WTC11 (cell line): ENCODE results near the gene DOK1. TPM values are rescaled to one million over a fixed set of nuclear protein-coding genes. Genes with fewer than 3 reads are reported as not detected.

Experiments used
- ATAC-seq: fragments of 200-7000 bp; cut with Tn5 transposase; 2 replicates; pipeline ENCODE4 v1.10.0; 2021; ENCODE audit warnings: mild to moderate bottlenecking, moderate library complexity
- CTCF ChIA-PET: fragments of 300-600 bp; sonication (Branson Sonifier 250); formaldehyde crosslinking; loops from one replicate; lab custom pipeline; 2021; ENCODE audit warnings: antibody characterized with exemption; lab: Charles Lee
- POLR2A ChIA-PET: fragments of 350-600 bp; sonication (Branson Sonifier 250); formaldehyde crosslinking; loops from one replicate; lab custom pipeline; 2021; ENCODE audit warnings: antibody characterized with exemption; lab: Charles Lee
- DNase-seq: peaks from one replicate; pipeline ENCODE4 v3.0.0; 2021; ENCODE audit warnings: low spot score
- H3K27ac Mint-ChIP-seq: 2 replicates; pipeline ENCODE4 v1.8.0; 2021; ENCODE audit warnings: mixed read lengths
- H3K27me3 Mint-ChIP-seq: 2 replicates; pipeline ENCODE4 v1.8.0; 2021; ENCODE audit warnings: low read depth, mild to moderate bottlenecking, moderate library complexity, mixed read lengths
- H3K36me3 Mint-ChIP-seq: 2 replicates; pipeline ENCODE4 v1.8.0; 2021; ENCODE audit warnings: mixed read lengths
- H3K4me1 Mint-ChIP-seq: 2 replicates; pipeline ENCODE4 v1.8.0; 2022; ENCODE audit warnings: mixed read lengths
- H3K4me3 Mint-ChIP-seq: 2 replicates; pipeline ENCODE4 v1.8.0; 2021; ENCODE audit warnings: mild to moderate bottlenecking, moderate library complexity, mixed read lengths
- H3K9me3 Mint-ChIP-seq: 2 replicates; pipeline ENCODE4 v1.8.0; 2021; ENCODE audit warnings: mixed read lengths
- E2F5 ChIP-seq: sonication (generic); formaldehyde crosslinking; IDR thresholded peaks from 2 replicates; pipeline ENCODE4 v1.8.1; 2022; ENCODE audit warnings: mild to moderate bottlenecking, moderate library complexity, missing genetic modification reagents
- GRHL2 ChIP-seq: fragments of 250-450 bp; sonication (Bioruptor Pico); IDR thresholded peaks from 2 replicates; pipeline ENCODE4 v1.8.0; 2022; ENCODE audit warnings: mild to moderate bottlenecking, moderate library complexity; ENCODE audit not compliant: insufficient replicate concordance, severe bottlenecking
- IRF2 ChIP-seq: sonication (generic); formaldehyde crosslinking; IDR thresholded peaks from 2 replicates; pipeline ENCODE4 v1.8.0; 2022; ENCODE audit warnings: low read depth, missing genetic modification reagents, borderline replicate concordance
- MYBL2 ChIP-seq: sonication (generic); formaldehyde crosslinking; IDR thresholded peaks from 2 replicates; pipeline ENCODE4 v1.8.1; 2023; ENCODE audit warnings: mild to moderate bottlenecking, moderate library complexity, missing genetic modification reagents
- NR1H2 ChIP-seq: sonication (generic); formaldehyde crosslinking; IDR thresholded peaks from 2 replicates; pipeline ENCODE4 v1.9.0; 2021; ENCODE audit warnings: mild to moderate bottlenecking, moderate library complexity, missing genetic modification reagents
- NR2C2 ChIP-seq: sonication (generic); formaldehyde crosslinking; IDR thresholded peaks from 2 replicates; pipeline ENCODE4 v1.8.0; 2022; ENCODE audit warnings: mild to moderate bottlenecking, missing genetic modification reagents
- SMAD3 ChIP-seq: sonication (generic); formaldehyde crosslinking; IDR thresholded peaks from 2 replicates; pipeline ENCODE4 v1.8.0; 2022; ENCODE audit warnings: missing genetic modification reagents, mild to moderate bottlenecking, borderline replicate concordance
- SP1 ChIP-seq: sonication (generic); formaldehyde crosslinking; conservative IDR thresholded peaks from 2 replicates; pipeline ENCODE4 v1.8.1; 2022; ENCODE audit warnings: missing genetic modification reagents
- ZNF121 ChIP-seq: sonication (generic); formaldehyde crosslinking; IDR thresholded peaks from 2 replicates; pipeline ENCODE4 v1.8.0; 2023; ENCODE audit warnings: missing genetic modification reagents
- ZNF219 ChIP-seq: sonication (generic); formaldehyde crosslinking; IDR thresholded peaks from 2 replicates; pipeline ENCODE4 v1.8.0; 2023; ENCODE audit warnings: missing genetic modification reagents, mild to moderate bottlenecking, borderline replicate concordance
- ZNF512 ChIP-seq: sonication (generic); formaldehyde crosslinking; IDR thresholded peaks from 2 replicates; pipeline ENCODE4 v1.8.1; 2022; ENCODE audit warnings: missing genetic modification reagents, borderline replicate concordance
- total RNA-seq: library from RNA; stranded (reverse); gene quantifications from 3 replicates; pipeline ENCODE4 v1.2.3, GENCODE V29; 2021
- TF ChIP-seq, protein P1 (sequence below): sonication (generic); formaldehyde crosslinking; IDR thresholded peaks from 2 replicates; pipeline ENCODE4 v1.8.1; 2023; ENCODE audit warnings: mild to moderate bottlenecking, missing genetic modification reagents, borderline replicate concordance
- TF ChIP-seq, protein P2 (sequence below): sonication (generic); formaldehyde crosslinking; IDR thresholded peaks from 2 replicates; pipeline ENCODE4 v1.8.1; 2022; ENCODE audit warnings: low read depth, missing genetic modification reagents, borderline replicate concordance
- TF ChIP-seq, protein P3 (sequence below): fragments of 250-450 bp; sonication (Bioruptor Pico); IDR thresholded peaks from 2 replicates; pipeline ENCODE4 v1.8.0; 2021; ENCODE audit warnings: mild to moderate bottlenecking

Gene DOK1
- total RNA-seq, 1 experiment from 2014 or later, result 15.9 TPM

GRCh38 chr2:74548900-74549826 lies 5.4 kb upstream of the DOK1 start (continued):
- TF ChIP-seq, protein P1, sequence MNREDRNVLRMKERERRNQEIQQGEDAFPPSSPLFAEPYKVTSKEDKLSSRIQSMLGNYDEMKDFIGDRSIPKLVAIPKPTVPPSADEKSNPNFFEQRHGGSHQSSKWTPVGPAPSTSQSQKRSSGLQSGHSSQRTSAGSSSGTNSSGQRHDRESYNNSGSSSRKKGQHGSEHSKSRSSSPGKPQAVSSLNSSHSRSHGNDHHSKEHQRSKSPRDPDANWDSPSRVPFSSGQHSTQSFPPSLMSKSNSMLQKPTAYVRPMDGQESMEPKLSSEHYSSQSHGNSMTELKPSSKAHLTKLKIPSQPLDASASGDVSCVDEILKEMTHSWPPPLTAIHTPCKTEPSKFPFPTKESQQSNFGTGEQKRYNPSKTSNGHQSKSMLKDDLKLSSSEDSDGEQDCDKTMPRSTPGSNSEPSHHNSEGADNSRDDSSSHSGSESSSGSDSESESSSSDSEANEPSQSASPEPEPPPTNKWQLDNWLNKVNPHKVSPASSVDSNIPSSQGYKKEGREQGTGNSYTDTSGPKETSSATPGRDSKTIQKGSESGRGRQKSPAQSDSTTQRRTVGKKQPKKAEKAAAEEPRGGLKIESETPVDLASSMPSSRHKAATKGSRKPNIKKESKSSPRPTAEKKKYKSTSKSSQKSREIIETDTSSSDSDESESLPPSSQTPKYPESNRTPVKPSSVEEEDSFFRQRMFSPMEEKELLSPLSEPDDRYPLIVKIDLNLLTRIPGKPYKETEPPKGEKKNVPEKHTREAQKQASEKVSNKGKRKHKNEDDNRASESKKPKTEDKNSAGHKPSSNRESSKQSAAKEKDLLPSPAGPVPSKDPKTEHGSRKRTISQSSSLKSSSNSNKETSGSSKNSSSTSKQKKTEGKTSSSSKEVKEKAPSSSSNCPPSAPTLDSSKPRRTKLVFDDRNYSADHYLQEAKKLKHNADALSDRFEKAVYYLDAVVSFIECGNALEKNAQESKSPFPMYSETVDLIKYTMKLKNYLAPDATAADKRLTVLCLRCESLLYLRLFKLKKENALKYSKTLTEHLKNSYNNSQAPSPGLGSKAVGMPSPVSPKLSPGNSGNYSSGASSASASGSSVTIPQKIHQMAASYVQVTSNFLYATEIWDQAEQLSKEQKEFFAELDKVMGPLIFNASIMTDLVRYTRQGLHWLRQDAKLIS (CRISPR knock-in tag), result no peak
- TF ChIP-seq ZNF219 (CRISPR knock-in tag), result no peak

GRCh38 chr2:74550231-74550630 lies 4.3 kb upstream of the DOK1 start:
- CTCF ChIA-PET, result no interaction called here
- H3K9me3 Mint-ChIP-seq, result no peaks in the 10 kb centered on the region
- peaks cover 2% of the 10 kb centered on the region; the same call in 1 of the 2 replicates for H3K36me3 Mint-ChIP-seq
- no peak for ATAC-seq
- peaks cover 30% of the 10 kb centered on the region for H3K4me1 Mint-ChIP-seq
- no peak for TF ChIP-seq SMAD3 (CRISPR knock-in tag)
- no peak for TF ChIP-seq NR1H2 (CRISPR knock-in tag)
- no peak for TF ChIP-seq NR2C2 (CRISPR knock-in tag)
- no peak for TF ChIP-seq MYBL2 (CRISPR knock-in tag)
- no peak for TF ChIP-seq SP1 (CRISPR knock-in tag)
- TF ChIP-seq, all 79 proteins: peak for 0
- DNase-seq, result no peak
- POLR2A ChIA-PET, result no interaction called here
- Mint-ChIP-seq H3K27ac (no peak overlapping the region), H3K4me3 (peak overlapping the region; percentile 76), H3K27me3 (peaks cover 74% of the 10 kb centered on the region)

DNA sequence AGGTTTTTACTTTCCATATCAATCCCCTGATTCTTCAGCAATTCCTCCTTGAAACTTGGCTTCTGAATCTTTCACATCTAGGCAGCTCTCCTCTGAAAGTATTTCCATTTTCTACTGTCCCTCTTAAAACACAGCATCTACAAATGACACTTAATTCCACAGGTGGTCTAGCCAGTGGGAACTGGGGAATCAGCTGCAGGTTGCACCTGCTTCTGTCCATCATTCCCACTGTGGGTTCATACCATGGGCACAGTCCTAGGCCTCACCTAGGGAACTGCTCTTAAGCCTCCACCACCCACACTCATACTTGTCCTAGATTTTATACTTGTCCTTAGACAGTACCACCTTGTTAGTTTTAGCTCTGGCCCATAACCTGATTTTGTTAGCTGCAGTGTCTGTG lies 3.0 kb upstream of the DOK1 start:
- TF ChIP-seq ZNF512 (CRISPR knock-in tag), result no peak
- TF ChIP-seq, protein P2, sequence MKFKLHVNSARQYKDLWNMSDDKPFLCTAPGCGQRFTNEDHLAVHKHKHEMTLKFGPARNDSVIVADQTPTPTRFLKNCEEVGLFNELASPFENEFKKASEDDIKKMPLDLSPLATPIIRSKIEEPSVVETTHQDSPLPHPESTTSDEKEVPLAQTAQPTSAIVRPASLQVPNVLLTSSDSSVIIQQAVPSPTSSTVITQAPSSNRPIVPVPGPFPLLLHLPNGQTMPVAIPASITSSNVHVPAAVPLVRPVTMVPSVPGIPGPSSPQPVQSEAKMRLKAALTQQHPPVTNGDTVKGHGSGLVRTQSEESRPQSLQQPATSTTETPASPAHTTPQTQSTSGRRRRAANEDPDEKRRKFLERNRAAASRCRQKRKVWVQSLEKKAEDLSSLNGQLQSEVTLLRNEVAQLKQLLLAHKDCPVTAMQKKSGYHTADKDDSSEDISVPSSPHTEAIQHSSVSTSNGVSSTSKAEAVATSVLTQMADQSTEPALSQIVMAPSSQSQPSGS (CRISPR knock-in tag), result no peak
- no peak for TF ChIP-seq GRHL2
- no peak for TF ChIP-seq E2F5 (CRISPR knock-in tag)
- TF ChIP-seq IRF2 (CRISPR knock-in tag), result no peak
- TF ChIP-seq, protein P3, sequence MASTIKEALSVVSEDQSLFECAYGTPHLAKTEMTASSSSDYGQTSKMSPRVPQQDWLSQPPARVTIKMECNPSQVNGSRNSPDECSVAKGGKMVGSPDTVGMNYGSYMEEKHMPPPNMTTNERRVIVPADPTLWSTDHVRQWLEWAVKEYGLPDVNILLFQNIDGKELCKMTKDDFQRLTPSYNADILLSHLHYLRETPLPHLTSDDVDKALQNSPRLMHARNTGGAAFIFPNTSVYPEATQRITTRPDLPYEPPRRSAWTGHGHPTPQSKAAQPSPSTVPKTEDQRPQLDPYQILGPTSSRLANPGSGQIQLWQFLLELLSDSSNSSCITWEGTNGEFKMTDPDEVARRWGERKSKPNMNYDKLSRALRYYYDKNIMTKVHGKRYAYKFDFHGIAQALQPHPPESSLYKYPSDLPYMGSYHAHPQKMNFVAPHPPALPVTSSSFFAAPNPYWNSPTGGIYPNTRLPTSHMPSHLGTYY (CRISPR knock-in tag), result no peak
- no peak for TF ChIP-seq ZNF121 (CRISPR knock-in tag)
- ChIA-PET POLR2A (no interaction called here), CTCF (no interaction called here)
- no peak for ATAC-seq
- Mint-ChIP-seq H3K4me3 (no peak overlapping the region), H3K27ac (no peak overlapping the region), H3K9me3 (no peaks in the 10 kb centered on the region), H3K36me3 (peaks cover 2% of the 10 kb centered on the region; the same call in 1 of the 2 replicates), H3K27me3 (peaks cover 78% of the 10 kb centered on the region), H3K4me1 (peaks cover 32% of the 10 kb centered on the region)
- DNase-seq, result no peak
